Spleen (tissue), 10 donors: ENCODE data around the gene RNPC3. TPM values are rescaled to one million over a fixed set of nuclear protein-coding genes. Genes with fewer than 3 reads are reported as not detected.

Experiments
- polyA plus RNA-seq, 3 donors: library from polyadenylated mRNA; stranded (reverse); fragments of 200-250 nt; gene quantifications; one replicate each; pipeline ENCODE4 v1.2.1, GENCODE V29; 2013
- total RNA-seq, 7 donors: library from RNA; depleted of rRNA in 3 of 7; stranded (reverse); fragments of >200 nt in 3 of 7; fragmentation: NEBNext Ultra II Directional in 4 of 7; extraction: Animal tissue kit (Norgen Biotek cat#: 25700) in 4 of 7; gene quantifications; one replicate each; pipeline versions ENCODE4 v1.1.0 to v1.2.1, GENCODE V29; 2016 to 2021
- donor health status: healthy with polysubstance abuse.
- donor health status: DM: no; HTN: no; CAD: no; lungs with moderate emphysema.
- donor health status: DM: no; HTN: no; CAD: no.
- donor health status: Bipolar disorder and iron deficiency.
- donor health status: healthy.
- donor health status: DM: no; HTN: no; CAD: no.
- donor health status: DM: yes; HTN: yes; CAD: no.

RNPC3 gene
- total and polyA plus RNA-seq, 10 donors: 9.7 to 60.6 (median 41.1) TPM

Other genes starting within 250 kb of the RNPC3 start
- 10 to 100 TPM; 15.0 to 40.0 (median 27.1) TPM for gene AMY2B, start 45.9 kb downstream of the RNPC3 start, total RNA-seq
- gene AMY2B, start 45.9 kb downstream of the RNPC3 start, polyA plus RNA-seq: 10 to 100 TPM; 22.6 to 47.5 (median 25.3) TPM
- gene AMY2A, start 91.7 kb downstream of the RNPC3 start, total RNA-seq: 1 to 10 TPM in 3 of 7 donors, under 1 TPM in 1, not detected in 3; 0.43 to 6.9 (median 2.7) TPM
- under 1 TPM; 0.06 to 0.16 (median 0.09) TPM for gene AMY2A, start 91.7 kb downstream of the RNPC3 start, polyA plus RNA-seq
- not detected for gene AMY1A, start 130.1 kb downstream of the RNPC3 start, total RNA-seq
- not detected for gene AMY1A, start 130.1 kb downstream of the RNPC3 start, polyA plus RNA-seq
- gene AMY1B, start 170.5 kb downstream of the RNPC3 start, total RNA-seq: not detected
- not detected for gene AMY1B, start 170.5 kb downstream of the RNPC3 start, polyA plus RNA-seq
- gene AMY1C, start 224.2 kb downstream of the RNPC3 start, total RNA-seq: not detected
- gene AMY1C, start 224.2 kb downstream of the RNPC3 start, polyA plus RNA-seq: not detected